ENCODE results near the gene BYSL.

DNA sequence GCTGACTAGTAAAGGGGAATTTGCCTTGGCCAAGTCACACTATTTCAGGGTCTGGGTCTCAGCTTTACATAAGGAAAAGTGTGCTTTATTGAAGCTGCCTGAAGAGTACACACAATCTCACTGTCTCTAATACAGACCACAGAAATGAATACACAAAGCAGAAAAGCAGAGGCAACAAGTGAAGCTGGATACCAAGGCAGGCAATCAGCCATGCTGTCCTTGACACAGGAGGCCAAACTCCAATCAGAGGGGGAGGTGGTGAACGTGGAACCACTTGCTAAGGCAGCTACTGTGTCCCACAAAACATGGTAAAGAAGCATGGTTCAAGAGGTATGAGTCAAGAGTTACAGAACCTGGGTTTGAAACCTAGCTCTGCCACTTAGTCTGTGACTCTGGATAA, 42.1 kb downstream of the BYSL start:
- no peak for TF ChIP-seq POLR2A (IDR thresholded peaks at IDR 0.05)
- TF ChIP-seq, protein P1, sequence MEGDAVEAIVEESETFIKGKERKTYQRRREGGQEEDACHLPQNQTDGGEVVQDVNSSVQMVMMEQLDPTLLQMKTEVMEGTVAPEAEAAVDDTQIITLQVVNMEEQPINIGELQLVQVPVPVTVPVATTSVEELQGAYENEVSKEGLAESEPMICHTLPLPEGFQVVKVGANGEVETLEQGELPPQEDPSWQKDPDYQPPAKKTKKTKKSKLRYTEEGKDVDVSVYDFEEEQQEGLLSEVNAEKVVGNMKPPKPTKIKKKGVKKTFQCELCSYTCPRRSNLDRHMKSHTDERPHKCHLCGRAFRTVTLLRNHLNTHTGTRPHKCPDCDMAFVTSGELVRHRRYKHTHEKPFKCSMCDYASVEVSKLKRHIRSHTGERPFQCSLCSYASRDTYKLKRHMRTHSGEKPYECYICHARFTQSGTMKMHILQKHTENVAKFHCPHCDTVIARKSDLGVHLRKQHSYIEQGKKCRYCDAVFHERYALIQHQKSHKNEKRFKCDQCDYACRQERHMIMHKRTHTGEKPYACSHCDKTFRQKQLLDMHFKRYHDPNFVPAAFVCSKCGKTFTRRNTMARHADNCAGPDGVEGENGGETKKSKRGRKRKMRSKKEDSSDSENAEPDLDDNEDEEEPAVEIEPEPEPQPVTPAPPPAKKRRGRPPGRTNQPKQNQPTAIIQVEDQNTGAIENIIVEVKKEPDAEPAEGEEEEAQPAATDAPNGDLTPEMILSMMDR (IDR thresholded peaks at IDR 0.05) = no peak

Data from breast epithelium (tissue), 3 donors.